RWPE1 (cell line): ENCODE results near the gene PQBP1.
A peak's percentile ranks its signal among the peaks of the same experiment; 100 is the strongest.
"Not testable (repeated sequence)": the region's sequence is repeated elsewhere in the genome, so short reads cannot be mapped to it uniquely, and the experiment has no call there.

Source experiments
- CTCF ChIA-PET: fragments of 350-600 bp; sonication (Branson Sonifier 250); formaldehyde crosslinking; extraction: SDS; loops from one replicate; lab custom pipeline; 2021; lab: Yijun Ruan, JAX
- POLR2A ChIA-PET: fragments of 400-600 bp; formaldehyde crosslinking; extraction: SDS; loops from one replicate; lab custom pipeline; 2020; ENCODE audit warnings: antibody characterized with exemption; ENCODE audit not compliant: low non-redundant PET; lab: Yijun Ruan, JAX
- DNase-seq: peaks from one replicate; pipeline ENCODE4 v3.0.0; 2012; ENCODE audit warnings: low spot score
- H3K27ac ChIP-seq: fragments of 450-650 bp; 2 replicates; pipeline ENCODE4 v1.5.1; 2017
- TF ChIP-seq, protein P1 (sequence below): fragments of 450-650 bp; conservative IDR thresholded peaks from 2 replicates; pipeline ENCODE4 v1.5.1; 2017; ENCODE audit warnings: low read depth, mild to moderate bottlenecking

The PQBP1 gene

DNA sequence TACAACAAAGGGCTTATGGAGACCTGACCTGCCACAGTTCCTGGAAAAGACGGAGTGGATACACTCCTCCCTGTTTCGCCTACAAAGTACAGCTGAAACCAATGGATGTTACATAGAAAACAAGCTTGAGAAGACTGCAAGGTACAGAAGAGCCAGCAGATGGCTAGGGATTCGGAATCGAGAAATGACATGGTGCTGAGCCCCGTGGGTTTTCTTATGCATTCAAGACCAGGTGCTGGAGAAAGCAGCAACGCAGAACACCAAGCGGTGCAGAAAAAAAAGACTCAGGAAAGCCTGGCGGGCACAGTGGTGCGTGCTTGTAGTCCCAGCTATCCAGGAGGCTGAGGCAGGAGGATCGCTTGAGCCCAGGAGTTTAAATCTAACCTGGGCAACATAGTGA is 14.0 kb upstream of the PQBP1 start:
- ChIA-PET CTCF (no interaction called here), POLR2A (no interaction called here)
- H3K27ac ChIP-seq: no peak overlapping the region
- TF ChIP-seq, protein P1, sequence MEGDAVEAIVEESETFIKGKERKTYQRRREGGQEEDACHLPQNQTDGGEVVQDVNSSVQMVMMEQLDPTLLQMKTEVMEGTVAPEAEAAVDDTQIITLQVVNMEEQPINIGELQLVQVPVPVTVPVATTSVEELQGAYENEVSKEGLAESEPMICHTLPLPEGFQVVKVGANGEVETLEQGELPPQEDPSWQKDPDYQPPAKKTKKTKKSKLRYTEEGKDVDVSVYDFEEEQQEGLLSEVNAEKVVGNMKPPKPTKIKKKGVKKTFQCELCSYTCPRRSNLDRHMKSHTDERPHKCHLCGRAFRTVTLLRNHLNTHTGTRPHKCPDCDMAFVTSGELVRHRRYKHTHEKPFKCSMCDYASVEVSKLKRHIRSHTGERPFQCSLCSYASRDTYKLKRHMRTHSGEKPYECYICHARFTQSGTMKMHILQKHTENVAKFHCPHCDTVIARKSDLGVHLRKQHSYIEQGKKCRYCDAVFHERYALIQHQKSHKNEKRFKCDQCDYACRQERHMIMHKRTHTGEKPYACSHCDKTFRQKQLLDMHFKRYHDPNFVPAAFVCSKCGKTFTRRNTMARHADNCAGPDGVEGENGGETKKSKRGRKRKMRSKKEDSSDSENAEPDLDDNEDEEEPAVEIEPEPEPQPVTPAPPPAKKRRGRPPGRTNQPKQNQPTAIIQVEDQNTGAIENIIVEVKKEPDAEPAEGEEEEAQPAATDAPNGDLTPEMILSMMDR: no peak
- DNase-seq: no peak

DNA sequence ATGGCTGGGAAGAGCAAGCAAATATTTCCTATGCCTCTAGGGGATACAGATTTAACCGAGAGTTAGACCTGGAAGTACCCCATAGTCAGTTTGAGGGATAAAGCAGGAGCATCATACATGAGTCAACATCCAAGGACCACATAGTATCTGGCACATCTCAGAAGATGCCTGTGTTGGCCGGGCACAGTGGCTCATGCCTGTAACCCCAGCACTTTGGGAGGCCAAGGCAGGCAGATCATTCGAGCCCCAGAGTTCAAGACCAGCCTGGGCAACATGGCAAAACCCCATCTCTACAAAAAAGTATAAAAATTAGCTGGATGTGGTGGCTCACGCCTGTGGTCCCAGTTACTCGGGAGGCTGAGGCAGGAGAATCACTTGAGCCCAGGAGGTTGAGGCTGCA is 11.1 kb upstream of the PQBP1 start:
- CTCF ChIA-PET, POLR2A ChIA-PET, DNase-seq, H3K27ac ChIP-seq: not testable (repeated sequence)

DNA sequence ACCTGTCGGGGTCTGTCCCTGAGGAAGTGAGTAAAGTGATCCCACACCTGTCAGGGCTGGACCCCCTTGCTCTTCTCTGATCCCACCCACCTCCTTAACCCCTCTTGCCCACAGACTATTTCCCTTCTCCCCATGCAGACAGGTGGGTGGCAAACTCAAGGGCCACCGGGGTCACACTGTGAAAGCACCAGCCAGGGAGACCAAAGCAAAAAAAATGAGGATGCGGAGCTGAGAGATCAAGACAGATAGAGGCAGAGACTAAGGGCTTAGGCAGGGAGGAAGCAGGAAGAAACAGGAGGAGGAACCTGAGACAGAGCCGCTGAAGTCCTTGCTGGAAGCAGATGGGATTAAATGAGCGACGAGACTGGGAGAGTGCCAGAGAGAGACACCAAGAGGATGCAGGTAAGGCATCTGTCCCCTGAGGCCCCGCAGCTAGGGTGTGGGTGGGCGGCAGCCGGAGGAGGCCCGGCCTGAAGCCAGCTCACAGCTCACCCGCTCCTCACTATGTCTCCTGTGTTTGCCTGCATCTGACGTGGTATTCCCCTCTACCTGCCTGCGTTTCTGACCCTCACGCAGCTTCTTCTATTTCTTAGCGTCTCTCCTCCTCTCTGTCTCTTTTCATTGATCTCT is 7.3 kb upstream of the PQBP1 start:
- no peak for DNase-seq
- peak overlapping the region; percentile 81 for H3K27ac ChIP-seq
- CTCF ChIA-PET: interaction anchor here (0.7 kb wide), 1 partner anchor 65 kb away, joined by 3 read pairs; no protein-coding TSS in a partner anchor
- POLR2A ChIA-PET: no interaction called here
- TF ChIP-seq, protein P1: no peak

DNA sequence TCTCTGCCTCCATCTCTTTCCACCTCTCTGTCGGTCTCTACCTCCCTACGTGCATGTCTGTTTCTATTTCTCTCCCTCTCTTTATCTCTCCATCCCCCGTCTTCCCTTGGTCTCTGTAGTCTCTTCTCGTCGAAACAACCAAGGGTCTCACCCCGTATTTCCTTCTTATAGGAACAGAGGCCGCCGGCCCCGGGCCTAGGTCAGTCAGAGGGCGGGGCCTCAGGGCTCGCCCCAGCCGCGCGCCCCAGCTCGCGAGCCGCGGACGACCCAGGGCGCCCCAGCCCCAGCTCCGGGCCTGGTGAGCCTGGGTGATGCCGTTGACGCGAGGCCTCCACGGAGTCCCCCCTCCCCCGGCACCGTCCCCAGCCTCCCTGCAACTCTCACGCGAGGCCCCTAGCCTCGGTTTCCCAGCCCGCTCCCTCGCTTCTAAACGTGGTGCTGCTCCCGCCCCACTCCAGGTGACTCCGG is 6.8 kb upstream of the PQBP1 start:
- POLR2A ChIA-PET: no interaction called here
- TF ChIP-seq, protein P1: no peak
- CTCF ChIA-PET: interaction anchor here (0.5 to 0.7 kb wide), 4 partner anchors 22 to 135 kb away, joined by 3 to 4 read pairs (median 3); no protein-coding TSS in a partner anchor
- no peak for DNase-seq
- peak overlapping the region; percentile 81 for H3K27ac ChIP-seq

DNA sequence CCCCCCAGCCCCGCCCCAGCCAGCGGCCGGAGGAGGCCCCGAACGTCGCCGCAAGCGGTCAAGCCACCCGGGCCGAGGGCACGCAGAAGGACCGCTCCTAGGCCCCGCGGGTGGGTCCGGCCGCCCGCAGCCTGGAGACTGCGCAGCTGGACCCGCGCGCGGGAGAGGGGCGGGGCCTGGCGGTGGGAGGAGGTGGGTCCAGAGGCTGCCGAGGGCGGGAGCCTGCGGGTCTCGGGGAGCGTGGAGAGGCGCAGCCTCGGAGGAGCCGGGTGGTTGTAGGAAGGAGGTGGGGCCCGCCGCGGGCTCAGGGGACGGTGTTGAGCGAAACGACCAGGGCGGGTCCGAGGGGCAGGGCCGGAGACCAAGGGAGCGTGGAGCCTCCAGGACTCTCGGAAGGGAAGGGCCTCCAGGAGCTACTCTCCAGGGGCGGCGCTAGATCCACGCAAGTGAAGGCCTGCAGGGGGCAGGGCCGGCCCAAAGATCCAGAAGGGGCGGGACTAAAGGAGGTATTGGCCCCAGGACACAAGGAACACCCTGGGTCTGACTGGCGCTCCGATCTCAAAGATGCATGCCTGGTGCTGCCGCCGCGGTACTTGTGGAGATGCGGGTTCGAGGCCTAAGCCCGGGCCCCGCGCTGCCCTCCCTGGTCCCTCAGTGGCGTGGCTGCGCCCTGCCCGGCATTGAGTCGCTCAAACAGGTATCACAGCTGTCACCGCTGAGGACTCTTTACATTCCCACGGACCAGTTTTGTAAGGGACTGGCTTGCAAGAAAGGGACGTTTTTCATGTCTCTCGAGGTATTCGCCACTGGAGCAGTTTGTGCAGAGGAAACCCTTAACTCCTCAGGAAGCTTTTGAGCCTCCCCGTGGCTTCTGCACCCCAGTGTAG is 6.1 kb upstream of the PQBP1 start:
- peak overlapping the region; percentile 81 for H3K27ac ChIP-seq
- TF ChIP-seq, protein P1: peak; percentile 37
- DNase-seq: peak; percentile 69
- ChIA-PET POLR2A (no interaction called here), CTCF (interaction anchor here (0.5 to 0.7 kb wide), 3 partner anchors 23 to 136 kb away, joined by 3 to 4 read pairs (median 3); no protein-coding TSS in a partner anchor)

DNA sequence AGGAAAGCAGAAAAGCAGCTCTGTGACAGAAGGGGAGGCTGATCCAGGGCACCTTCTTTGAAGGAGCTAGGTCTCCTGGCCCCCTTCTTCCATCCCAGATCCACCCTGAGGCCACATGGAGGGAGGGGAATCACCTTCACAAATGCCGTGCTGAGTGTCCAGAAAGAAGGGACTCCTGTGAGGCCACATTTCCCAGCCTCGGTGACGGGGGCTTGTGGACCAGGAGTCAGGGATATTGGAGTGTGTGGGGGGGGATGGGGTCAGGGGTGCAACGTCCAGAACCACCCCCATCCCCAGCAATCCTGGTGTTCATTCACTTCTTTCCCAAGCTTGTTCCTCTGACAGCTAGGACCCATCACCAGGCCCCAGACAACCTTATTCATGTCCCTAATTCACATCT is 4.8 kb upstream of the PQBP1 start:
- TF ChIP-seq, protein P1: no peak
- H3K27ac ChIP-seq: peak overlapping the region; percentile 81; the same call in 1 of the 2 replicates
- no peak for DNase-seq
- CTCF ChIA-PET: no interaction called here
- POLR2A ChIA-PET: no interaction called here
